Suprapubic skin (tissue), 4 donors: ENCODE measurements around the gene PRKN. TPM values are rescaled to one million over a fixed set of nuclear protein-coding genes. Genes with fewer than 3 reads are reported as not detected.

ENCODE experiments used
- DNase-seq, 2 donors: peaks; one replicate each; pipeline ENCODE4 v3.0.0-alpha.2; 2019; ENCODE audit warnings: low spot score in 2 of 2
- H3K27ac ChIP-seq: fragments of 200-600 bp; sonication (generic); one replicate; pipeline ENCODE4 v1.5.1; 2019
- H3K27me3 ChIP-seq: fragments of 200-600 bp; sonication (generic); one replicate; pipeline ENCODE4 v1.5.1; 2019
- H3K36me3 ChIP-seq: fragments of 200-600 bp; sonication (generic); one replicate; pipeline ENCODE4 v1.5.1; 2019
- H3K4me1 ChIP-seq: fragments of 200-600 bp; sonication (generic); one replicate; pipeline ENCODE4 v1.5.1; 2019
- H3K4me3 ChIP-seq: fragments of 200-600 bp; sonication (generic); one replicate; pipeline ENCODE4 v1.5.1; 2019; ENCODE audit warnings: mild to moderate bottlenecking
- H3K9me3 ChIP-seq: fragments of 200-600 bp; sonication (generic); one replicate; pipeline ENCODE4 v1.5.1; 2019
- EP300 ChIP-seq: sonication (generic); formaldehyde crosslinking; IDR thresholded peaks from one replicate; pipeline ENCODE4 v1.6.1; 2017; ENCODE audit warnings: antibody characterized with exemption
- POLR2A ChIP-seq, 2 donors: fragments of 450-650 bp; IDR thresholded peaks; one replicate each; pipeline ENCODE4 v1.6.1; 2017; ENCODE audit warnings: antibody characterized with exemption in 2 of 2, mild to moderate bottlenecking in 2 of 2, moderate library complexity in 2 of 2
- POLR2AphosphoS5 ChIP-seq, 3 donors: sonication (generic); formaldehyde crosslinking; IDR thresholded peaks; one replicate each; pipeline ENCODE4 v1.6.1; 2017; ENCODE audit warnings: antibody characterized with exemption in 3 of 3
- WGBS: methylation state at CpG from one replicate; pipeline ENCODE4 v1.1.5; 2018; 5-methylcytosine and 5-hydroxymethylcytosine counted together
- total RNA-seq, 4 donors: library from RNA; depleted of rRNA; stranded (reverse); fragments of >200 nt; gene quantifications; one replicate each; pipeline ENCODE4 v1.1.0, GENCODE V29; 2016
- TF ChIP-seq, protein P1 (sequence below), 2 donors: fragments of 200-600 bp in 1 of 2; fragments of 450-650 bp in 1 of 2; sonication (generic) in 1 of 2; IDR thresholded peaks; one replicate each; pipeline ENCODE4 v1.5.1; 2016 to 2019; ENCODE audit warnings: antibody characterized with exemption in 2 of 2, mild to moderate bottlenecking in 1 of 2, moderate library complexity in 1 of 2

PRKN gene
- total RNA-seq, 4 donors from 2014 or later, result 7.2 to 22.8 (median 14.4) TPM

DNA sequence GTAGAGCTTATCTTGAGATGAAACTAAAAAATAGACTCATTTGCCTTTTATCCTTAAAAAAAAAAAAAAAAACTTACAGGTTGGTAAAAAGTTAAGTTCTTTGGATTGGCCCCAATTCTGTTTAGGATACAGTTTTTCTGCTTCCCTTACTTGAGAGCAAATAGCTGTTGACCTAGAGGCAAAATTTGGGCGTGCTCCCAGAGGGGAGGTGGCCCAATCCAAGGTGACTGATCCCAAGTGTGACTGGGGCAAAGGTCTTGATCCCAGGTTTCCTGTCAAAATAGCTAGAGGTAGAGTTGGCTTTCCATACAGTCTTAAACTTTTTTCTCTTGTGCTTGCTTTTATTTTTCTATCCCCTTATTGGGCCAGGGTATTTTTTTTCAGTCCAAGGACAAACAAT, 1089.9 kb downstream of the PRKN start:
- Histone ChIP-seq H3K27ac (no peak overlapping the region), H3K9me3 (no peaks in the 10 kb centered on the region), H3K4me1 (no peaks in the 10 kb centered on the region), H3K4me3 (no peak overlapping the region), H3K27me3 (no peaks in the 10 kb centered on the region), H3K36me3 (no peaks in the 10 kb centered on the region)
- WGBS, result 67% methylated on average over 1 of the region's 1 CpG
- TF ChIP-seq, protein P1, sequence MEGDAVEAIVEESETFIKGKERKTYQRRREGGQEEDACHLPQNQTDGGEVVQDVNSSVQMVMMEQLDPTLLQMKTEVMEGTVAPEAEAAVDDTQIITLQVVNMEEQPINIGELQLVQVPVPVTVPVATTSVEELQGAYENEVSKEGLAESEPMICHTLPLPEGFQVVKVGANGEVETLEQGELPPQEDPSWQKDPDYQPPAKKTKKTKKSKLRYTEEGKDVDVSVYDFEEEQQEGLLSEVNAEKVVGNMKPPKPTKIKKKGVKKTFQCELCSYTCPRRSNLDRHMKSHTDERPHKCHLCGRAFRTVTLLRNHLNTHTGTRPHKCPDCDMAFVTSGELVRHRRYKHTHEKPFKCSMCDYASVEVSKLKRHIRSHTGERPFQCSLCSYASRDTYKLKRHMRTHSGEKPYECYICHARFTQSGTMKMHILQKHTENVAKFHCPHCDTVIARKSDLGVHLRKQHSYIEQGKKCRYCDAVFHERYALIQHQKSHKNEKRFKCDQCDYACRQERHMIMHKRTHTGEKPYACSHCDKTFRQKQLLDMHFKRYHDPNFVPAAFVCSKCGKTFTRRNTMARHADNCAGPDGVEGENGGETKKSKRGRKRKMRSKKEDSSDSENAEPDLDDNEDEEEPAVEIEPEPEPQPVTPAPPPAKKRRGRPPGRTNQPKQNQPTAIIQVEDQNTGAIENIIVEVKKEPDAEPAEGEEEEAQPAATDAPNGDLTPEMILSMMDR (IDR thresholded peaks at IDR 0.05), result no peak
- no peak for TF ChIP-seq POLR2A (IDR thresholded peaks at IDR 0.05)
- no peak for TF ChIP-seq EP300
- DNase-seq, result no peak

- TF ChIP-seq EP300, result no peak
- TF ChIP-seq POLR2A (IDR thresholded peaks at IDR 0.05), result no peak
- no peak for TF ChIP-seq POLR2AphosphoS5 (IDR thresholded peaks at IDR 0.05)
- TF ChIP-seq, protein P1 (IDR thresholded peaks at IDR 0.05), result no peak
- Histone ChIP-seq H3K27ac (no peak overlapping the region), H3K4me3 (no peak overlapping the region), H3K4me1 (peaks cover 1% of the 10 kb centered on the region), H3K36me3 (no peaks in the 10 kb centered on the region), H3K9me3 (no peaks in the 10 kb centered on the region), H3K27me3 (no peaks in the 10 kb centered on the region)
- no peak for DNase-seq
- WGBS, result 95% methylated on average over 6 of the region's 6 CpGs
Measured at GRCh38 chr6:161636882-161637430, 1090.6 kb downstream of the PRKN start.

DNA sequence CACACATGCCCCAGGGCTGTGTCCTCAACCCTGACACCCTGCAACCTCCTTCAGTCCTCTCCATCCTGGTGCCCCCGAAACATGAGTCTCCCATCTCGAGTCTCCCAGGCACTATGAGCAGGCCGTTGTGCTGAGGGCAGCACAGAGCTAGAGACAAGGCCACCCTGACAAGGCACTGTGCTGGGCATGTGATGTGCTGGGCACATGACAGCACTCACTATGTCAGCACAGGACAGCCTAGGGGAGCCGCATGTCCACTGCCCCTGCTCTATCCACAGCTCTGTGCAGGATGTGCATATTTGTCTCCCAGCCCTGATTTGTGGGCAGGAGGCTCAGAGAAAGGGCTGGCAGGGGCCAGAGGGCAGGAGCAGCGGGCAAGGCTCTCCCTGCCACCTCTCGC, 1091.6 kb downstream of the PRKN start:
- DNase-seq, result no peak
- Histone ChIP-seq H3K9me3 (no peaks in the 10 kb centered on the region), H3K27ac (no peak overlapping the region), H3K4me3 (no peak overlapping the region), H3K27me3 (no peaks in the 10 kb centered on the region), H3K4me1 (peaks cover 11% of the 10 kb centered on the region), H3K36me3 (no peaks in the 10 kb centered on the region)
- 97% methylated on average over 3 of the region's 6 CpGs for WGBS
- TF ChIP-seq, protein P1 (IDR thresholded peaks at IDR 0.05), result no peak
- TF ChIP-seq POLR2A (IDR thresholded peaks at IDR 0.05) (no peak), POLR2AphosphoS5 (IDR thresholded peaks at IDR 0.05) (no peak), EP300 (no peak)

DNA sequence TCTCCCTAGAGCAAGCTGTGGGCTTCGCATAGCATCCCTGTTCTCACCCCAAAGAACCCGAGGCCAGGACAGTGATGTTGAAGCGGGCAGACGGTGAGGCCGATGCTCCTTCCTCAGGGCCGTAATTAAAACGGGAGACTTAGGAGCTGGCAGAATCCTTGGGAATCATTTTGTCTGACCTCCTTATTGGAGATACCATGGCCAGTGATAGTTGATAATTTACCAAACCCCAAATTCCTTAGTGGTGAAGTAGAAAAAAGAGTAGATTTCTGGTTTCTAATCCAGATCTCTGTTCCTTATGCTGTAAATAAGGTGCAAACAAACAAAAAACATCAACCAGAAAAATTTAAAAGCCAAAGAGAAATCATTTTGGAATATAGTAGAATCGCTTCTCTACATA, 1092.7 kb downstream of the PRKN start:
- H3K36me3 ChIP-seq, result no peaks in the 10 kb centered on the region
- no peak overlapping the region for H3K27ac ChIP-seq
- TF ChIP-seq, protein P1 (IDR thresholded peaks at IDR 0.05), result no peak
- TF ChIP-seq POLR2A (IDR thresholded peaks at IDR 0.05) (no peak), EP300 (no peak), POLR2AphosphoS5 (IDR thresholded peaks at IDR 0.05) (no peak)
- H3K4me1 ChIP-seq, result peaks cover 16% of the 10 kb centered on the region
- no peaks in the 10 kb centered on the region for H3K9me3 ChIP-seq
- H3K4me3 ChIP-seq, result no peak overlapping the region
- DNase-seq, result no peak
- no peaks in the 10 kb centered on the region for H3K27me3 ChIP-seq
- 88% methylated on average over 8 of the region's 8 CpGs for WGBS

DNA sequence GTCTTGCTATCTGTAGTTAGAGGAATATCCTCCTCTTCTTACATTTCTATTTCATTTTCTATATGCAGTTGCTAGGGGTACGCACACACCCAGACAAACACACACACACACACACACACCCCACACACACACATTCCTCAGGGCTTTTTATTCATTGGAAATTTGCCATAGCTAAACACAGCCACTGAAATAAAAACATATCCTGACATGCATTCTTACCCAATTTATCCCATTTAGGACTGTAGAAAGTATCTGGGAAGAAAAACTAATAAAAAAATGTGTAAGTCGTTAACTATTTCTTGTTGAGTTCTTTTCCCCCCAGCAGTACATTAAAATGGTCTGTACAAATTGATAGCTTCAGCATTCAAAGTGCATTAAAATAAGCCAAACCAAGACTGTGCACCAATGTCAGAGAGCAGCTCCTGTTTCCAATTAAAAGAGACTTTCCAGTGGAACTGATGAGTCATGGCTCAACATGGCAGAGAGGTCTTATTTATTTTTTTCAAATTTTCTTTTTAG, 1095.8 kb downstream of the PRKN start:
- H3K27me3 ChIP-seq, result no peaks in the 10 kb centered on the region
- H3K4me3 ChIP-seq, result no peak overlapping the region
- peaks cover 16% of the 10 kb centered on the region for H3K4me1 ChIP-seq
- H3K36me3 ChIP-seq, result no peaks in the 10 kb centered on the region
- no peak for DNase-seq
- H3K27ac ChIP-seq, result no peak overlapping the region
- 23% methylated on average over 2 of the region's 2 CpGs for WGBS
- TF ChIP-seq EP300 (no peak), POLR2A (IDR thresholded peaks at IDR 0.05) (no peak), POLR2AphosphoS5 (IDR thresholded peaks at IDR 0.05) (no peak)
- TF ChIP-seq, protein P1 (IDR thresholded peaks at IDR 0.05), result no peak
- no peaks in the 10 kb centered on the region for H3K9me3 ChIP-seq
